ENCODE results near the gene RNF220. TPM values are rescaled to one million over a fixed set of nuclear protein-coding genes. Genes with fewer than 3 reads are reported as not detected.

RNF220 gene
- total and polyA plus RNA-seq, 2 of the 4 experiments (the other 2 are of a cell fraction), result 71.8 to 77.1 TPM

- no peak overlapping the region for H3K9ac ChIP-seq (ENCODE audit: low read depth, low read length)
- no peak for ATAC-seq (ENCODE audit: low read depth)
- H3K27ac ChIP-seq (ENCODE audit: insufficient read depth, low read length), result no peak overlapping the region
- no peak overlapping the region for H4K5ac ChIP-seq (ENCODE audit: low read depth, low read length)
- H3K14ac ChIP-seq (replicated peaks; ENCODE audit: low read depth, low read length), result 0 out of 2 replicates have a peak overlapping the region, but pooled peaks have one; percentile 11
- H3K27me3 ChIP-seq (ENCODE audit: control insufficient read depth, insufficient read depth, low read length), result peaks cover 21% of the 10 kb centered on the region
- CTCF ChIA-PET, result interaction anchor here (0.6 to 1.6 kb wide), 3 partner anchors 12 to 1547 kb away, joined by 3 read pairs; no protein-coding TSS in a partner anchor
- H3K9me3 ChIP-seq (ENCODE audit: control insufficient read depth, insufficient read depth, low read length), result no peaks in the 10 kb centered on the region
- intact Hi-C loops (cut with micrococcal nuclease), result no loop called here
- H4K8ac ChIP-seq (ENCODE audit: low read depth in 2 of 2, low read length in 2 of 2), result peak overlapping the region in 1 of 2 experiments; percentile 49; a peak in 1 of 4 replicates
- no peaks in the 10 kb centered on the region for H4K20me1 ChIP-seq (ENCODE audit: insufficient read depth, low read length)
- 0 out of 2 replicates have a peak overlapping the region, but pooled peaks have one; percentile 40 for H3K23ac ChIP-seq (ENCODE audit: low read depth, low read length)
- H3K4me3 ChIP-seq (ENCODE audit: insufficient read depth, low read depth, low read length), result no peak overlapping the region
- no CpG with 5 or more reads among the region's 3 CpGs for WGBS, 2 experiments (ENCODE audit: extremely low coverage in 2 of 2, insufficient read length in 1 of 2)
- dilution Hi-C loops (cut with HindIII; ENCODE audit: low sequenced_read_pairs, unreplicated experiment), result no loop called here
- TF ChIP-seq RAD21 (IDR thresholded peaks at IDR 0.05; ENCODE audit: low read length) (no peak), NFE2L2 (IDR thresholded peaks at IDR 0.05; ENCODE audit: low read depth, low read length) (no peak), MAFK (IDR thresholded peaks at IDR 0.05; ENCODE audit: low read depth, low read length) (no peak), BHLHE40 (IDR thresholded peaks at IDR 0.05; ENCODE audit: low read depth, low read length) (no peak), RFX5 (IDR thresholded peaks at IDR 0.05; ENCODE audit: low read depth, low read length) (no peak), CHD1 (IDR thresholded peaks at IDR 0.05; ENCODE audit: low read depth, low read length) (no peak), POLR2A (IDR thresholded peaks at IDR 0.05; ENCODE audit: low read depth, low read length) (no peak), RCOR1 (IDR thresholded peaks at IDR 0.05; ENCODE audit: insufficient replicate concordance, low read length) (no peak), SMC3 (IDR thresholded peaks at IDR 0.05; ENCODE audit: low read depth, low read length) (no peak), FOS (IDR thresholded peaks at IDR 0.05; ENCODE audit: low read depth, low read length) (no peak)
- H2AK9ac ChIP-seq (replicated peaks; ENCODE audit: low read depth, low read length, poor library complexity), result no peak overlapping the region
- H2BK120ac ChIP-seq (ENCODE audit: low read depth, low read length), result peak overlapping the region; percentile 60; the same call in 1 of the 2 replicates
- H3K36me3 ChIP-seq (ENCODE audit: control insufficient read depth, insufficient read depth, low read length), result no peaks in the 10 kb centered on the region
- no peak for DNase-seq
- POLR2A ChIA-PET (ENCODE audit: unreplicated experiment), result no interaction called here
- H2AK5ac ChIP-seq (ENCODE audit: low read depth, low read length), result peak overlapping the region; percentile 61; the same call in 1 of the 2 replicates
- no peak overlapping the region for H3K56ac ChIP-seq (ENCODE audit: extremely low read depth, insufficient read depth, low read length)
- H3K4me2 ChIP-seq (ENCODE audit: low read depth, low read length), result no peak overlapping the region
- no TSS peak for BruUV-seq (replicated peaks)
- H2AFZ ChIP-seq (replicated peaks; ENCODE audit: low read length, poor library complexity), result no peak overlapping the region
- peak overlapping the region; percentile 44; the same call in 1 of the 2 replicates for H3K4ac ChIP-seq (ENCODE audit: low read depth, low read length)
- H3K4me1 ChIP-seq (ENCODE audit: control insufficient read depth, insufficient read depth, low read length), result peaks cover 23% of the 10 kb centered on the region
- peak overlapping the region; percentile 51; the same call in 1 of the 2 replicates for H2BK20ac ChIP-seq (ENCODE audit: low read depth, low read length)
- no peak overlapping the region for H2BK5ac ChIP-seq (ENCODE audit: low read depth, low read length, poor library complexity, severe bottlenecking)
- in situ Hi-C loops (cut with MboI; ENCODE audit: low sequenced_read_pairs), result no loop called here
- peaks cover 15% of the 10 kb centered on the region for H3K9me1 ChIP-seq (ENCODE audit: insufficient read depth, low read length)
- no peak overlapping the region for H3K18ac ChIP-seq (ENCODE audit: low read depth, low read length)
- 0 out of 3 replicates have a peak overlapping the region, but pooled peaks have one; percentile 71 for H2BK15ac ChIP-seq (ENCODE audit: low read depth, low read length)
- peak overlapping the region; percentile 18; the same call in 1 of the 2 replicates for H4K91ac ChIP-seq (ENCODE audit: insufficient read depth, low read depth, low read length)
- no peaks in the 10 kb centered on the region for H3K79me1 ChIP-seq (ENCODE audit: low read depth in 1 of 2, low read length in 2 of 2)
Measured at GRCh38 chr1:44620072-44620471, 215.0 kb downstream of the RNF220 start.
